HG03060 (cell line): ENCODE results near the gene STK26.
"Not testable (repeated sequence)": the region's sequence is repeated elsewhere in the genome, so short reads cannot be mapped to it uniquely, and the experiment has no call there.

Experiments used
- ATAC-seq: cut with Tn5 transposase; IDR thresholded peaks from one replicate; pipeline ENCODE4 v1.9.1; 2021; ENCODE audit warnings: low read depth, moderate number of reproducible peaks; ENCODE audit not compliant: unreplicated experiment

The STK26 gene

DNA sequence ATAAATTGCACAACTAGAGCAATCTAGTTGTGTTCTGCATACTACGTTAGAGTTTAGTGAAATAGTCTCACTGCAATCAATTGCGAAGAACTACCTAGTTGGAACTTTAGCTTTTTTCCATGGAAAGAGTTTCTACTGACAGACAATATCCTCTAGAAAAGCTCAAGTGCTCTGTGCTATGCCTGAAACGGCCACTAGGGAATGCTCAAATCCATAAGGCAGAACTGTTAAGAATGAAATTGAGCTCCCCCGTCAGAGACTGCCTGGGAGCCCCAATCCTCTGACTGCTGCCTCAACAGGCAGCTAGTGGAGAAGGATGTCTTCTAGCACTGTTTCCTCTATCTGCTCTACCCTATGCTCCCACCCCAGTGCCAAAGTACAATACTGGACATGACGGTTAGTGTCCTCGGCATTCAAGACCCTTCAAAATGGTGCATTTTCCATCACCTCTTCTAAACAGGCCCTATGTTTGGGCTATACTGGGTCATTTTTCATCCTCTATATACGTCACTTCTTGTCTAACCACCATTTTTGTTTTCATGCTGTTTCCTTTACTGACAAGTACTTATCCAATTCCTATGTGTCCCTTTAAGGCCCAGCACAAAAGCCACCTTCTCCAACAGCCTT, 69.5 kb downstream of the STK26 start:
- ATAC-seq, result no peak

- ATAC-seq, result no peak
Observed at GRCh38 chrX:132093239-132093860, 70.2 kb downstream of the STK26 start.

GRCh38 chrX:132094164-132094563, 71.1 kb downstream of the STK26 start:
- ATAC-seq, result no peak

- ATAC-seq, result not testable (repeated sequence)
Observed at GRCh38 chrX:132098704-132099103, 75.6 kb downstream of the STK26 start.

- no peak for ATAC-seq
Observed at GRCh38 chrX:132101206-132101605, 78.1 kb downstream of the STK26 start.

DNA sequence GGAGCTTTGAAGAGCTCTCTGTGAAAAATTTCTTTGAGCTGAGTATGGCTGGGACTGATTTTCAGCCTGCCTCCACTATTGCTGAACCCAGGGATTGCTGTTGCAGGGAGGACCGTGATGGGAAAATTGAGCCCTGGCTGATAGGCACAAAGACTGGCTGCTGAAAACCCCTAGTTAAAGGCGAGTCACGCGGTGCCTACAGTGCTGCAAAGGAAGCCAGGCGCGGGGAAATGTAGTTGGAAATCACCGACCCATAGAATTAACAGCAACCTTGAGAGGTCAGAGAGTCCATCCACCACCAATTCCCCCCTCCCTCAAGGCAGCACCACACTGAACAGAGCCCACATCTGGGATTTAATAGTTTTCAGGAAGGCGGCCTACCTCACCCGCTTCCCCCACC, 78.7 kb downstream of the STK26 start:
- no peak for ATAC-seq

DNA sequence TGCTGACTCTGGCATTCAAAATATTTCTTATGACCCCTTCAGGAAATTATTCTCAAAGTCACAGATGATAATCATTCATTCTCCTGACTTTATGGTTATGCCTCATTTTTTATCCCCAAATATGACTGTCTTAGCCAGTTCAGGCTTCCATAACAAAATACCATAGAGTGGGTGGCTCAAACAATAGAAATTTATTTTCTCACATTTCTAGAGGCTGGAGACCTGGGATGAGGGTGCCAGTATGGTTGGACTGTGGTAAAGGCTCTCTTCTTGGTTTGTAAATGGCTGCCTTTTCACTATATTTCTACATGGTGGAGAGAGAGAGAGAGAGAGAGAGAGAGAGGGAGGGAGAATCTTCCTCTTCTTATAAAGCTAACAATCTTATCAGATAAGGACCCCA, 84.2 kb downstream of the STK26 start:
- ATAC-seq, result no peak

GRCh38 chrX:132114607-132115006, 91.5 kb downstream of the STK26 start:
- no peak for ATAC-seq

DNA sequence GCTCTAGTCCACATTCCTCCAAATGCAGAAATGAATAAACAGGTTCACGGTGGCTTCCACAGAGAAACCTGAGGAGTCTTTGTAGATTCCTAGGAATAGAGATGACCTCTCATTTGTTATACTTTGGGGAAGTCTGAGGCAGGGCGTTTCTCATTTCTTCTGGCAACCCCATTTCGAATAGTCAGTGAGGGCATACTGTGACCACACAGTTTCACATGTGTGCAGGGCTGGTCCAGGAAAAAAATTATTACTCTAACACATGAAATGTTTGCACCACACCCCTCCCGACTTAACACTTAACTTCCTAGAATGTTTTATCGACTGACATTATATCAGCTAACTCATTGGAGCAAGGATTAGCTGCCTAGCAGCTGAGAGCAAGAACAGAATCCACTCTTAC, 92.7 kb downstream of the STK26 start:
- no peak for ATAC-seq

DNA sequence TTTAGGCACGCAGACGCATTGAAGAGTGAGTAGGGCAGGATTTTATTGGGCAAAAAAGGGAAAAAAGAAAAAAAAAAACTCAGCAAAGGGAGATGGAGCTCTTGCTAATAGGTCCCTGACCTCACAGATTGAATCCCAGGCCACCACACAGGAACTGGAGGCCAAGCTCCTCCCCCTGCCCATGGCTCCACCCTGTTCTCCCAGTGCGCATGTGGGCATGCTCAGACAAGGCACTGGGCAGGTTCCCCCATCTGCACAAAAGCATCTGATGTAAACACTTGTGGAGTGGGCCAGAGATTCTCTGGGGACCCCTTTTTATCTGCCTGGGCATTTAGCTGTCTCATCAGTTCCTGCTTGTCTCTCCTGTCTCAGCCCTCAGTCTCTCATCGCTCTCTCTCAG, 95.3 kb downstream of the STK26 start:
- ATAC-seq, result no peak

DNA sequence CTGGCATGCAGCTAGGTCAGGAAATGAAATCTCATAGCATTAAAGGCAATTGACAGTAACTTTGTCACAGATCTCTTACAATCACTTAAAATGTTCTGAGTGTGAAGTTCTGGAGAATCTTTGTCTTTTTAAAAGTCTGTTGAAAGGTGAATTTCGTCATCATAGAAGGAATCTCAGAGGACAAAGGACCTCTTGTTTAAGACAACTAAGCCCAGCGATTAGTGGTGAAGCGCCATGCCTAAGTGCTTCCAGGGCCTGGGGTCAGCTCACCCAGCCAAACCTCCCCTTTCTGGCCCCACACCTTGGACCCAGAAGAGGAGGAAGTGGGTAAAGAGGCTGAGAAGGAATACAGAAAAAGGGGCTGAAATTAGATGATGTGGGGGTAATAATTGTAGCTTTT, 96.2 kb downstream of the STK26 start:
- no peak for ATAC-seq

DNA sequence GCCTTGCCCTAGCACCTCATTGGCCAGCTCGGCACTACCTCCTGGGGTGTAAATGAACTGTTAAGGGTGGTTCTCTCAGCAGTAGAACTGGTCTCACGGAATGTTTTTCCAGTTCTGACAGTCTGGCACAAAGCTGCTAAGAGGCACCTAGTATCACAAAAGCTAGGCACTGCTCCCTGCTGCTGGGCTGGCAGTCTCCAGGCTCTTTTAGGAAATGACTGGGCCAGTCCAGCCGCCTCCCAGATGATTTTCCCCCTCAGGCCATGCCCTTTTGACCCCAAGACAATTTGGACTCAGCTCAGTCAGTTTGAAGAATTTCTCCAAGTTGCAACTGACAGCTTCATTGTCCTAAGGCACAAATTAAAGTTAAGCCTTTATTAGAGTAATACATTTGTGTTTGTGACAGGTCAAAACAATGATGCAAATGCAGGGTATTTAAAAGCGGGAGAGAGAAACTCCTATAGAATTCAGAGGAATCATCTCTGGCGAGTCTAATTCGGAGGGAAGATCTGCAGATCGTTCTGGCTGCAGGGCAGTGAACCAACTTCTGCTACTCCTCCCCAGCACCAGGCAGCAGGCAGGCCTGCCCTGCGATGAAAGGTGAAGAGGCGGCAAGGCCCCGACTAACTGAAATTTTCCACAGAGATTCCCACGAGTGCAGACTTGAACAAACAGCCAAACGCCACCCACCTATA, 96.9 kb downstream of the STK26 start:
- ATAC-seq, result no peak

DNA sequence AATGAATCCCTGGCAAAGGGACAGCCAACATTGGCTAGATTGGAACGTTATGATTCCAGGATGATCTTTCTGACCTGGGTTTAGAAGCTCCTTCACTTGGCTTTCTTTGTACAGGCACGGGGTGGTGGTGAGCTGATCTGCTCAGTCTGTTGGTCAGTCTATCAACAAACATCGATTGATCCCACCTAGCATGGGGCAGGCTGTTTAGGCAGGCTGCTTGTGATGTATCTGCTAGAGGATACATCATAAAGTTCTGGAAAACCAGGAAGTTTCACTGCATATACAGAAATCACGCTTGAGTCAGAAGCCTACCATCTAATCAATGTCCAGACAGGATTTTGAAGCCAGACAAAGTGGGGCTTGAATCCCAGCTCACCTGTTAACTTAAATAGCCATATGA, 97.8 kb downstream of the STK26 start:
- no peak for ATAC-seq
